GM18907 (cell line): ENCODE measurements around the gene KLHL29.

Experiments used
- ATAC-seq: cut with Tn5 transposase; IDR thresholded peaks from one replicate; pipeline ENCODE4 v1.9.1; 2021; ENCODE audit warnings: mild to moderate bottlenecking, moderate library complexity; ENCODE audit not compliant: unreplicated experiment

Gene KLHL29

GRCh38 chr2:23507267-23508065, 122.5 kb downstream of the KLHL29 start:
- ATAC-seq, result no peak

GRCh38 chr2:23508066-23508390, 123.0 kb downstream of the KLHL29 start:
- no peak for ATAC-seq

DNA sequence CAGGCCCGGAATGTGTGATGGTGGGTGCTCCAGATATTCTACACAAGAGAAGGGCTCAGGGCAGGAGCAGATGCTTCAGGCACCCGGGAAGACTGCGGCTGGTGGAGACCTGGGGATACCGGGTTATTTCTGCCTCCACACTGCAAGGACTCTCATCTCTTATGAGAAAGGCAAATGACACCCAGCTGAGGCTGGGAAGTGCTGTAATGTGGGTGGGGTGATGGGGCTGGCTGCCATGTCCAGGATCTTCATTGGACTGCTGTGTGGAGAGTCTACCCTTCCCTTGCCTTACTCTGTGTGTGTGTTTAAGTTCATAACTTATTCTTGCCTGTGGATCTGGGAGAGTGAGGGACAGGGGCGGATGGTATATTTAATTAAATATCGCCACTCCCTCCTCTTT, 124.1 kb downstream of the KLHL29 start:
- ATAC-seq, result no peak

- no peak for ATAC-seq
These were observed 124.8 kb downstream of the KLHL29 start for GRCh38 chr2:23509596-23510292.

GRCh38 chr2:23510471-23510870, 125.5 kb downstream of the KLHL29 start:
- no peak for ATAC-seq

DNA sequence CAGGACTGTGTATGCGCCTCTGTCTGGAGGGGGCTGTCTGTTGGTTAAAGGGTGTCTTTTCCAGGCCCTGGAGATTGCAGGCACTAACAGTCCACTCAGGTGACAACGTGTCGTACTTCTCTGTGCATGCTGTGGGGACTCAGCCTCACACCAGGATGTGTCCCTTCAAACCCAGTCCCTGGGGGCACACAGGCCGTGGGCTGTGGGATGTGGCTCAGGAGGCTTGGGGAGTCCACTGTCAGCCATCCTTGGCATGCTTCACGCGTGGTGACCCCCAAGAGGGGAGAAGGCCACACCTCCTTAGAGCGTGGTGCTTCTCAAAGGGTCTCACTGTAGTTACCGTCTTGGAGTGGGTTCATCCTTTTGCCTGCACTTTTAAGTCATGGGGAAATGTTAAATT, 127.8 kb downstream of the KLHL29 start:
- ATAC-seq, result no peak

GRCh38 chr2:23513245-23513871, 128.4 kb downstream of the KLHL29 start:
- ATAC-seq, result no peak

DNA sequence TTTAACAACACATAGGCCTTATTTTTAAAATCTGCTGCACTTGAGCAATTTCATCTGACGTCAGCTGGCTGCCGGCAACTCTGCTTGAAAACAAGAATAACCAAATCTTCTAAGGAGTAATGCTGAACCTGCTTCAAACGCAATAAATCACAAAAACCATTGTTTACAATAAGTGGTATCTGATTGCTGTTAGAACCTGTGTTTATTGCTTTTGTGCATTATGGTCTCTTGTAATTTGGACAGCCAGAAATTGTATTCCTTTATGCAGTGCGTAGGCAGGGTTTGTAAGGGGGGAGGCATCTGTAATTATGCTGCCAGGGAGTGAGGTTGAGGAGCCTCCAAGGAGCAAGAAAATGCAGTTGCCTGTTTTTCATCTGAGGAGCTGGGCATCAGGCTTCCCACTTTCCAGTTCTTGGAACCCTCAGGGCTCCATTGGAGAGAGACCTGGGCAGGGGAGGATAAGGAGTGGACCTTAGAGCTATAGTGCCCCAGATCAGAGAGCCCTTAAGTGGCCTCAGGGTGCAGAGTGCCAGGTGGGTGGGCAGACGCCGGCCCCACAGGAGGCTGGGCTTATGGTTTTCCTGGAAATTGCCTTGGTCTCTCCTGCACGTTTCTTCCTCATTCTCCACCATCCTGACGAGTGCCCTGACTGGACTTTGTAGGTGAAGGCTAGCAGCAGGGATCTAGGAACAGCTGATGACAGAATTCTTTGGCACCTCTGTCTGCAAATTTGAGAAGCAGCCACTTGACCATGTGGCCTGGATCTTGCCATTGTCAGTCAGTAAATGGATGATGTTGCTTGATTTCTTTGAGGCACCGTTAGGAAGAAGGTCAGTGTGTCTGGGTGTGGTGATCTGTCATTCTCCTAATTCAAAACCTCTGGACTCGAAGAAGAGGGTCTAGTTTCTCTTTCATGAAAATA, 129.2 kb downstream of the KLHL29 start:
- no peak for ATAC-seq

DNA sequence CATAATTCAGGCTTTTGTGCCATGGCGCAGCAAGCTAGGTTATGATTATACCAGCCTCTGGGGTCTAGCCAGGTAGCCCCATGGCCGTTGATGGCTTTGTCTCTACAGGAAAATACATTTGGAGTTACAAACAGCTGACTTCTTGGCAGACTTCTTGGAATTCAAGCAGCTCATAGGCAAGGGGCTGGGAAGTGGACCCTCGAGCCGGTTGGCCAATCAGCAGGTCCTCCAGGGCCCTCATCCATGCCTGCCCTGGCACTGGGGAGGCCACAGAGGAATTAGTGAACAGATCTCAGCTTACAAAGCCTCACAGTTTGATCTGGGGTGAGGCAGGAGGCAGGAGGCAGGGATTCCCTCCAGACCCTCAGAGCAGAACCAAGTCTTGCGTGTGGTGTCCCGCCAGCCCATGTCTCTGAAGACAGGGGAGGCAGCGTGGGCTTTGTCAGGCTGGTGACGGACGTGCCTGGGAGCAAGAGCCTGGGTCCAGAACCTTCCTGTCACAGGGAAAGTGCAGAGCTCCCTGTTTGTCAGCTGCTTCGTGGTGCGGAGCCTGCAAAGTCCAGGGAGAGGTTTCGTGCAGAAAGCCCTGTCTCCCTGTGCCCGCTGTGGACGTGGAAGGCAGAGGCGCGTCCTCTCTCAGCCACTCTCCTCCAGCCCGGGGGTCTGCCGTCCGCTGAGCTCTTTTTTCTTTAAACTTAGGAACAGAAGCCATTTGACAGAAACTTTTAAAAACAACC, 131.7 kb downstream of the KLHL29 start:
- no peak for ATAC-seq

GRCh38 chr2:23518481-23519333, 133.7 kb downstream of the KLHL29 start:
- no peak for ATAC-seq

DNA sequence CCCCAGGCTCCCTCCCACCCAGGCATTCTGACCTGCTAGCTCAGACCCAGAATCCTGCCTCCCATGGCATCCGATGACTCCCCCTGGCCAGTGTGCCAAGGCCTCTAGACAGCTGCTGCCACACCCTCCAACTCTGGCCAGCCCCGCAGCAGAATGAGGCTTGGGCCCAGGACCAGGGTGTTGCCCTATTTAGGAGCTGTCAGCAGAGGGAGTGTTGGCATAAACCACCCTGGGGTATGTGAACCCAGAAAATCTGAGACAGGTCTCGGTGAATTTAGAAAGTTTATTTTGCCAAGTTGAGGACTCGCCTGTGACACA, 134.3 kb downstream of the KLHL29 start:
- no peak for ATAC-seq

GRCh38 chr2:23520256-23520655, 135.3 kb downstream of the KLHL29 start:
- ATAC-seq, result no peak

DNA sequence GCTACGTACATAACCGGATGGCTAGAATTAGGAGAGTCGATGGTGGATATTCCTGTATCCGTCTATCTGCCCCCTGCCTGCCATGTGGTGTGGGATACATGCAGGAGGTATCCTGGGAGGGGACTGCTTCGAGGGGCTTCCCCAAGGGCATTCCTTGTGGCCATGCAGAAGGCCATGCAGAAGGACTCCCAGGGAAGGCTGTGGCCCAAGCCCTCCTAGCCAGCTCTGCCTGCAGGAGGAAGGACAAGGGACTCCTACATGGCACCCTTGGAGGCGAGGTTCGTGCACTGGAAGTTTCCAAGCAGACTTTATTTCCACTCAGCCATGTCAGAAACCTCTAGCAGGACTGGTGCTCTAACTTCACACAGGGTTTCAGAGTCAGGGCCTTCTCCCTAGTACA, 136.1 kb downstream of the KLHL29 start:
- no peak for ATAC-seq

- no peak for ATAC-seq
These were observed 137.9 kb downstream of the KLHL29 start for GRCh38 chr2:23522726-23523372.

- no peak for ATAC-seq
These were observed 138.6 kb downstream of the KLHL29 start for GRCh38 chr2:23523373-23524260.

- ATAC-seq, result no peak
These were observed 139.3 kb downstream of the KLHL29 start for GRCh38 chr2:23524261-23524706.

DNA sequence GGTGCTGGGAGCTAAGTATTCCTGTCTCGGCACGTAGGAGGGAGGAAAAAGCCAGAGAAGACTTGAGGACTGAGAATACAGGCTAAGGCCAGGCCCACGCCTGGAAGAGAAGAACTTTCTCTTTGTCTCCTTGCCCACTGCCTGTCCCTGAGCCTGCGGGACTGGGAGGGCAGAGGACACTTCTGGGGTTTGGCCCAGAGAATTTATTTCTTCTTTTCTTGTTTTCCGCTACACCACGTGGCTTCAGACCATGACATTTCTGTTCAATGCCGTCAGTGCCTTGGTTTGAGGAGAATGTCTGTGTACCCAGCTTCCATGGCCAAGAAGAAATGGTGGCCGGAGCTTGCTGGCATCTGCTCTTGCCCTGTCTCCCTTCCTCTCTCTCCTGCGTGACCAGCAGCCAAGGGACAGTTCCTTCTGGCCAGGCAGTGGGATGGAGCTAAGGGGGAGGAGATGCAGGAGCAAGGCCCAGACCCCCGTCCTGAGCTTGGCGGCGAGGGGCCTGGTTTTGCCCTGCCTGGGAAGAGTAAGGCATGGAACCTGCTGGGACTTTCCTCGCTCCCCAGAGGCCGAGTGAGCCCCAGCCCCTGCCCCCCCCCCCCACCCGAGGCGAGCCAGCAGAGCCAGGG, 140.3 kb downstream of the KLHL29 start:
- no peak for ATAC-seq

DNA sequence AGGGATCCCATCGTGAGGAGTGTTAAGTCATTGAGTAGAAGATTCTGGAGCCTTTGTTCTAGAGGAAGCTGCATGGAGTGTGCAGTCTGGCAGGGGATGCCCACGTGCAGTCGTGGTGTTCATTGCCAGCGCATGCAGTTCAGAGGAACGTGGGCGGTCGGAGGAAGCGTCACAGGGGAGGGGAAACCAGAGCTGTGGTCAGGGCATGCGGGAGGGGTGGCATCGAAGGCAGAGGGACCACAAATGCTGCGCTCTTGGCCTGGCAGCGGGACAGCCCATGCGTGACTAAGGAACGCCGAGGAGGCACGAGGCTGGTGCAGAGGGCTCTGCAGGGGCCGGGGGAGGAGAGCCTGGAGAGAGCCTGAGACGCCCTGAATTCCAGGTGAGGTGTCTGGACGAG, 141.1 kb downstream of the KLHL29 start:
- ATAC-seq, result no peak
